ENCODE measurements around the gene RSPH9. TPM values are rescaled to one million over a fixed set of nuclear protein-coding genes. Genes with fewer than 3 reads are reported as not detected.

Gene RSPH9
- total and polyA plus RNA-seq, 3 experiments from 2014 or later = 1.3 TPM; not detected in 2

DNA sequence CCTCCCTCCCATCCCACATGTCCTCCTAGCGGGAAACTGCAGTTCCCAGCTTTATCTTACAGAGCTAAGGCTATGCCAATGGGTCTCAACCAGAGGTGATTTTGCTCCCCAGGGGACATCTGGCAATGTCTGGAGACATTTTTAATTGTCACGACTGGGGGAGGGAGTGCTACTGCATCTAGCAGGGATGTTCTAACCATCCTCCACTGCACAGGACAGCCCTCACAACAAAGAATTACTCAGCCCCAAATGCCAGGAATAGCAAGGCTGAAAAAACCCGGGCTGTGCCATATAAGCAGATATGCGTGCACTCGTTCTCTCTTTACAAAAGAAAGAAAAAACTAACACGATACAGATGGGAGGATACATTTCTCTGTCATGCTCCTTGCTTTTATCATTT is 34.2 kb downstream of the RSPH9 start:
- peaks cover 12 to 28% (median 27%) of the 10 kb centered on the region in 3 donors for H3K4me1 Mint-ChIP-seq
- POLR2A ChIA-PET = no interaction called here

DNA sequence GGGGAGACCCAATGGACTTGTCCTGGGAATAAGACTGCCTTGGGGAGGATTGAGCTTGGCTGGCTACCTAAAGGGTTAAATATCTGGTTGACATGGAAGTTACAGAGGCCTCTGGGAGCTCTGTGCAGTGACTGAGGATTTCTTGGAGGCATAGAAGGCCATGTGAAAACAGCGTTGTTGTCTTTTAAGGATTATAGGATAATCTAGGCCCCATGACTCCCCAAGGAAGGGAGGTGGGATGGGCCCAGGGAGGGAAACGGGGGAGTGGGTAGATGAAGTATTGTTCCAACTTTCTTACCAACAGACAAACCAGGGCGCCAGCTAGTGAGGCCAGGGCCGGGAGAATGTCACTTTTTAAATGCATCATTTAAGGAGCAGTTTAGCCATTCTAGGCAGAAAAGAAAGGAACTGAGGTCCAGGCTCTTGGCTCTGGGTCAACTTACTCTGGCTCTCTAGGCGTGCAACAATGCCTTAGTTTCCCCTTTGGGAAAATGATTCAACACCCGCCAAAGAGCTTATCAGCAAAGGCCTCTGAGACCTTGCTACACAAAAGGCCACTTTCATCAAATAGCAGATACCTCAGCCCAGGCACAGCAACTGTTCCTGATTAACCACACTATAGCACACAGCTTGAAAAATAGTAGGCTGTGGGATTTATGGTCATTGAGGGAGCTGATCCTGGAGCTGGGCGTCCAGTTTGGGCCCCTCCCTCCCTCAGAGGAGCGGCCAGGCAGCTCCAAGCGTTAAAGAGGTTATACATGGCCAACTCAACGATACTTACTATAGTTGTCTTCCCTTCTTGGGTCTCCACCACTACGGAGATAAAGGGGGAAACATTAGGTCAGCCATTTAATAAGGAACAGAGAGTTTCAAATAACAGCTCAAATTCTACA is 35.7 kb downstream of the RSPH9 start:
- POLR2A ChIA-PET = interaction anchor here (0.6 kb wide), 1 partner anchor 33 kb away, joined by 3 read pairs; no protein-coding TSS in a partner anchor
- peaks cover 21 to 43% (median 41%) of the 10 kb centered on the region in 3 donors for H3K4me1 Mint-ChIP-seq
- H3K27me3 ChIP-seq (ENCODE audit: insufficient read depth, low read length, poor library complexity, severe bottlenecking) = no peaks in the 10 kb centered on the region
- CTCF ChIA-PET = interaction anchor here (1.0 to 1.4 kb wide), 2 partner anchors 11 to 13 kb away, joined by 3 to 4 read pairs; no protein-coding TSS in a partner anchor
- no peak overlapping the region for H3K4me3 Mint-ChIP-seq
- H3K4me1 ChIP-seq (ENCODE audit: insufficient read depth, low read length) = no peaks in the 10 kb centered on the region
- no peak for DNase-seq
- peak overlapping the region in 2 of 8 donors; percentile 4 to 94 for H3K27ac Mint-ChIP-seq
- no peak overlapping the region for H3K27ac ChIP-seq (ENCODE audit: low read depth, low read length)
- H3K4me3 ChIP-seq (ENCODE audit: low read length) = no peak overlapping the region
- H3K9me3 ChIP-seq (ENCODE audit: low read length) = no peaks in the 10 kb centered on the region
- no peaks in the 10 kb centered on the region for H3K27me3 Mint-ChIP-seq
- peaks cover 4 to 87% (median 9%) of the 10 kb centered on the region in 3 donors for H3K36me3 Mint-ChIP-seq
- peaks cover 55% of the 10 kb centered on the region for H3K36me3 ChIP-seq (ENCODE audit: insufficient read depth, low read length)
- no peaks in the 10 kb centered on the region for H3K9me3 Mint-ChIP-seq

More for the DNA sequence above, 34.2 kb downstream of the RSPH9 start:
- no peaks in the 10 kb centered on the region for H3K9me3 ChIP-seq (ENCODE audit: low read length)
- H3K9me3 Mint-ChIP-seq = no peaks in the 10 kb centered on the region
- no peak for DNase-seq
- H3K36me3 Mint-ChIP-seq = peaks cover 4 to 95% (median 11%) of the 10 kb centered on the region in 3 donors
- H3K27ac Mint-ChIP-seq = no peak overlapping the region
- no peaks in the 10 kb centered on the region for H3K27me3 ChIP-seq (ENCODE audit: insufficient read depth, low read length, poor library complexity, severe bottlenecking)
- no peaks in the 10 kb centered on the region for H3K4me1 ChIP-seq (ENCODE audit: insufficient read depth, low read length)
- no peak overlapping the region for H3K4me3 ChIP-seq (ENCODE audit: low read length)
- no peak overlapping the region for H3K27ac ChIP-seq (ENCODE audit: low read depth, low read length)
- H3K4me3 Mint-ChIP-seq = no peak overlapping the region
- H3K36me3 ChIP-seq (ENCODE audit: insufficient read depth, low read length) = peaks cover 69% of the 10 kb centered on the region
- CTCF ChIA-PET = interaction anchor here (2.3 kb wide), 1 partner anchor 12 kb away, joined by 12 read pairs; no protein-coding TSS in a partner anchor
- no peaks in the 10 kb centered on the region for H3K27me3 Mint-ChIP-seq

DNA sequence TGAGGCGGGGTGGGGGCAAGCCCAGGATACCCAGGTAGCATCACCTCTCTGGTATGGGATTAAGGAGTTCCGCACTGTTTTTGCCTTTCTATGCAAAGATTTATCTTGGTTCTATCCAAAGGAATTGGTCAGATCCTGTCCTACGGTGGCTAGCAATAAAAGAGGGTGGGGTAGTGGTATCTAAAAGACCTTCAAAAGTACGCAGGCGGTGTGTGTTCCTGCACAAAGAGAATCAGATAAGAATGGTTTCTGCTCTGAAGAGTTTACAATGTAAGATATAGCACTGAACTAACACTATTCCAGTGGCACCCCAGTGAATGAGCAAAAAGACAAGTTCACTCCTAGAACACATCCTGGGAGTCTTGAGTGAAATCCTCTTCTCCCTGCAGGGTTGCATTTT is 36.5 kb downstream of the RSPH9 start:
- Histone ChIP-seq H3K36me3 (ENCODE audit: insufficient read depth, low read length) (peaks cover 51% of the 10 kb centered on the region), H3K9me3 (ENCODE audit: low read length) (no peaks in the 10 kb centered on the region), H3K4me3 (ENCODE audit: low read length) (no peak overlapping the region), H3K27me3 (ENCODE audit: insufficient read depth, low read length, poor library complexity, severe bottlenecking) (no peaks in the 10 kb centered on the region), H3K27ac (ENCODE audit: low read depth, low read length) (no peak overlapping the region), H3K4me1 (ENCODE audit: insufficient read depth, low read length) (peaks cover 3% of the 10 kb centered on the region)
- no peak overlapping the region for H3K4me3 Mint-ChIP-seq
- peaks cover 4 to 80% (median 9%) of the 10 kb centered on the region in 3 donors for H3K36me3 Mint-ChIP-seq
- POLR2A ChIA-PET = no interaction called here
- H3K27me3 Mint-ChIP-seq = no peaks in the 10 kb centered on the region
- CTCF ChIA-PET = interaction anchor here (1.2 to 1.4 kb wide), 3 partner anchors 11 to 88 kb away, joined by 3 to 4 read pairs (median 4); no protein-coding TSS in a partner anchor
- H3K9me3 Mint-ChIP-seq = no peaks in the 10 kb centered on the region
- H3K4me1 Mint-ChIP-seq = peaks cover 26 to 50% (median 46%) of the 10 kb centered on the region in 3 donors
- no peak for DNase-seq
- H3K27ac Mint-ChIP-seq = peak overlapping the region in 2 of 8 donors; percentile 10 to 13

DNA sequence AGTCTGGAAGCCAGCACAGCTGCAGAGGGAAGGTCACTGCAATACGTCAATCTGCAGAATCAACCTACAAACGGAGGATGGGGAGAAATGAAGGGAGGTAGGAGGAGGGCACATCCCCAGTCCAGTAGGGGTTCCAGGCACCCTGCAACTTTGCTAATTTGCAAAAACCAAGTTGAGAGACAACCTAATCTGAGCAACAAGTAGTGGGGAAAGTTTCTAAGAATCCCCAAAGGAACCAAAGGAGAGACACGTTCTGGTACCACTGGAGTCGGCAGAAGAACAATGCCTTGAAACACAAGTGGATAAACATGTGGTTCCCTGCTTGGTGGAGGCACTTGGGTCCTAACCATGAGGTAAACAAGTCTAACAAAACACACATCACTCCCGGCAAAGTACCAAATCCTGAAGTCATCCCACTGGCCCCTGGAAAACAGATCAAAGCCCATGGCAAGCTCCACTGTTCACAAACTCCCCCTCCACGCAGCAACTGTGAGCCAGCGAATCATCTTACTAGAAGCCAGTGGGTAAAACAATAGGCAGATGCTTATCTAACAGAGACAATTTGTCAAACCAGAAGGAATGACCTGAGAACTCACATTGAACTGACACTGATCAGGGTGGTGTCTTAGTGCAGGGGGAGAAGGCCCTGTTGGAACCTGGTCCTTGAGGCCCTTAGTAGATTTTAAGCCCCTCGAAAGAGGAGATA is 38.0 kb downstream of the RSPH9 start:
- H3K4me1 Mint-ChIP-seq = peaks cover 38 to 64% (median 58%) of the 10 kb centered on the region in 3 donors
- POLR2A ChIA-PET = no interaction called here
- H3K4me1 ChIP-seq (ENCODE audit: insufficient read depth, low read length) = peaks cover 12% of the 10 kb centered on the region
- no peak overlapping the region for H3K4me3 ChIP-seq (ENCODE audit: low read length)
- H3K27ac Mint-ChIP-seq = peak overlapping the region in 2 of 8 donors; percentile 7 to 17
- peaks cover 4 to 71% (median 7%) of the 10 kb centered on the region in 3 donors for H3K36me3 Mint-ChIP-seq
- CTCF ChIA-PET = interaction anchor here (1.3 kb wide), 1 partner anchor 86 kb away, joined by 3 read pairs; no protein-coding TSS in a partner anchor
- H3K27ac ChIP-seq (ENCODE audit: low read depth, low read length) = no peak overlapping the region
- H3K36me3 ChIP-seq (ENCODE audit: insufficient read depth, low read length) = peaks cover 35% of the 10 kb centered on the region
- H3K27me3 ChIP-seq (ENCODE audit: insufficient read depth, low read length, poor library complexity, severe bottlenecking) = no peaks in the 10 kb centered on the region
- no peak for DNase-seq
- H3K4me3 Mint-ChIP-seq = peak overlapping the region in 1 of 7 donors; percentile 79
- no peaks in the 10 kb centered on the region for H3K9me3 ChIP-seq (ENCODE audit: low read length)
- no peaks in the 10 kb centered on the region for H3K27me3 Mint-ChIP-seq
- no peaks in the 10 kb centered on the region for H3K9me3 Mint-ChIP-seq

DNA sequence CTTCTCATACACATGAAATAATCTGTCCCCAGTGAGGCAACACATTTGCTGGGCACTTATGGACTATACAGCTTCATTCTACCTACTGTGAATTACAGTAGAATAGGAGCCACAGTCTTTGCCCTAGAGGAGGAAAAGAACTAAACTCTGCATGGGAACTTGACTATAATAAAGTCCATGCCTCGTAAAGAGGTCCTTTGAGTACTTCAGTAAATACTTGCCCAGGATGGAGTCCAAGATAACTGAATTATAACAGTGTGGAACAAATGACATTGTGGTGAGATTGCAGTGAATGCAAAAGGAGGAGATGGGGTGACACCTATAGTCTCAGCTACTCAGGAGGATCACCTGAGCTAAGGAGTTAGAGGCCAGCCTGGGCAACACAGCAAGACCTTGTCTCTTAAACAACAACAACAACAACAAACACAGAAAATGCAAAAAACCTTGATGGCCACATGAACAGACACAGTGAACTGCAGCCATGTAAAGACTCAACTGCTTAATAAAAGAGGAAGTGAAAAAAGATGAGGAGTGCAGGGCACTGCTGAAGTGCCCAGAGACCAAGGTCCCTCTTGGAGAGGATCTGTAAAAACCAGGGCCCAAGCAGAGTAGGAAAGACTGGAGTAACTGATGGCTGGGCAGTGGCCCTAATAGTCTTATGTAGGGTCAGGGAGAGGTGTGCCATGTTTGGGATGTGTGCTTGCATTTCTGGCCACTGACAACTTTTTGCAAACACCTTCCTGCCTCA is 39.0 kb downstream of the RSPH9 start:
- peaks cover 25% of the 10 kb centered on the region for H3K36me3 ChIP-seq (ENCODE audit: insufficient read depth, low read length)
- H3K4me3 Mint-ChIP-seq = peak overlapping the region in 2 of 7 donors; percentile 62 to 76
- no peak for DNase-seq
- peaks cover 18% of the 10 kb centered on the region for H3K4me1 ChIP-seq (ENCODE audit: insufficient read depth, low read length)
- no peaks in the 10 kb centered on the region for H3K27me3 ChIP-seq (ENCODE audit: insufficient read depth, low read length, poor library complexity, severe bottlenecking)
- H3K9me3 ChIP-seq (ENCODE audit: low read length) = no peaks in the 10 kb centered on the region
- H3K4me1 Mint-ChIP-seq = peaks cover 43 to 70% (median 64%) of the 10 kb centered on the region in 3 donors
- H3K27ac ChIP-seq (ENCODE audit: low read depth, low read length) = no peak overlapping the region
- peak overlapping the region in 2 of 8 donors; percentile 8 to 78 for H3K27ac Mint-ChIP-seq
- POLR2A ChIA-PET = no interaction called here
- H3K36me3 Mint-ChIP-seq = peaks cover 4 to 61% (median 7%) of the 10 kb centered on the region in 3 donors
- H3K4me3 ChIP-seq (ENCODE audit: low read length) = no peak overlapping the region
- CTCF ChIA-PET = interaction anchor here (2.8 kb wide), 1 partner anchor 16 kb away, joined by 12 read pairs; no protein-coding TSS in a partner anchor
- H3K9me3 Mint-ChIP-seq = no peaks in the 10 kb centered on the region
- H3K27me3 Mint-ChIP-seq = no peaks in the 10 kb centered on the region

DNA sequence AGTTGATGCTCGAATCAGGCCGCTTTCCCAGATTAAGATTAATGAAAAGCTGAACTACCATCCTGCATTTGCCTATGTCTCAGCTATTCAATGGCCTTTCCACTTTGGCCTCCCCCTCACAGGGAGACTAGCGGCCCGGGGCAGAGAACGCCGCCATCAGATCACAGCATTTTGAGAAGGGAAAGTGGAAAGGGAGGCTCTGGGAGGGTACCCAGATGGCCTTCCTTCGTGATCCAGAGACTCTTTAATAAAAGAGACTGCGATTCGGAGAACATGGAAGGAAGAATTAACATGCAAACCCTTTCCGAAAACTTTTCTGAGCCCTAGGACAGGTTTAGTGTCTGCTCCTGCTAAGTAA is 42.2 kb downstream of the RSPH9 start:
- Histone ChIP-seq H3K36me3 (ENCODE audit: insufficient read depth, low read length) (no peaks in the 10 kb centered on the region), H3K27ac (ENCODE audit: low read depth, low read length) (peak overlapping the region; percentile 85), H3K27me3 (ENCODE audit: insufficient read depth, low read length, poor library complexity, severe bottlenecking) (no peaks in the 10 kb centered on the region), H3K9me3 (ENCODE audit: low read length) (no peaks in the 10 kb centered on the region), H3K4me1 (ENCODE audit: insufficient read depth, low read length) (peaks cover 18% of the 10 kb centered on the region), H3K4me3 (ENCODE audit: low read length) (peak overlapping the region; percentile 87)
- Mint-ChIP-seq H3K4me3 (peak overlapping the region; percentile 92 to 98 (median 97)), H3K27me3 (no peaks in the 10 kb centered on the region), H3K27ac (peak overlapping the region; percentile 77 to 98 (median 94)), H3K36me3 (peaks cover 0 to 31% (median 3%) of the 10 kb centered on the region in 3 donors), H3K4me1 (peaks cover 43 to 61% (median 55%) of the 10 kb centered on the region in 3 donors), H3K9me3 (no peaks in the 10 kb centered on the region)
- CTCF ChIA-PET = no interaction called here
- no peak for DNase-seq
- POLR2A ChIA-PET = no interaction called here
